K562 (cell line): ENCODE data around the gene GNAI1. TPM values are rescaled to one million over a fixed set of nuclear protein-coding genes. Genes with fewer than 3 reads are reported as not detected.

Experiments
- ATAC-seq: fragments of 200-7000 bp; cut with Tn5 transposase; 3 replicates; pipeline ENCODE4 v1.9.1; 2020; ENCODE audit warnings: moderate library complexity
- BruUV-seq: library from RNA; stranded (reverse); fragments of 400-500 nt; replicated peaks from 2 replicates; lab custom pipeline; 2021; lab: Mats Ljungman, UMichigan
- CTCF ChIA-PET: fragments of 300-600 bp; formaldehyde crosslinking; extraction: SDS; loops from one replicate; lab custom pipeline; 2021; ENCODE audit warnings: low intra/inter-chr PET ratio; lab: Yijun Ruan, JAX
- POLR2A ChIA-PET: fragments of 300-600, 350-650 bp; sonication (Branson Sonifier 250); formaldehyde crosslinking; extraction: SDS; loops from one replicate; lab custom pipeline; 2021; ENCODE audit warnings: antibody characterized with exemption, inconsistent platforms; lab: Yijun Ruan, JAX
- DNase-seq, 4 experiments: peaks; one replicate each; pipeline versions ENCODE4 v3.0.0 to v3.0.0-alpha.2; 2011 to 2018; ENCODE audit warnings: low spot score in 3 of 4, mixed read lengths in 3 of 4; ENCODE audit errors: extremely low read depth in 1 of 4
- FAIRE-seq: peaks from 2 replicates; lab custom pipeline; 2011; peaks lifted over from hg19 to GRCh38; lab: Jason Lieb, UNC
- H2AFZ ChIP-seq: 2 replicates; pipeline ENCODE4 v1.6.0; 2011; ENCODE audit warnings: low read depth, low read length, control low read depth, inconsistent platforms
- H3K27ac ChIP-seq: fragments of 200-600 bp; 3 replicates; pipeline ENCODE4 v1.8.0; 2011; ENCODE audit warnings: low read depth, mild to moderate bottlenecking, control low read depth, inconsistent platforms, low read length, moderate library complexity, mixed read lengths; ENCODE audit errors: extremely low read depth
- H3K27me3 ChIP-seq, 2 experiments: fragments of 300-600 bp in 1 of 2; 2 replicates in 1 of 2; 3 replicates in 1 of 2; pipeline versions ENCODE4 v1.6.0 to v1.8.0; 2011; ENCODE audit warnings: inconsistent platforms in 2 of 2, low read length in 2 of 2, mild to moderate bottlenecking in 1 of 2, mixed read lengths in 1 of 2, moderate library complexity in 1 of 2; ENCODE audit not compliant: control insufficient read depth in 2 of 2, insufficient read depth in 2 of 2
- H3K36me3 ChIP-seq: fragments of 300-600 bp; 3 replicates; pipeline ENCODE4 v1.8.0; 2011; ENCODE audit warnings: mild to moderate bottlenecking, low read length, inconsistent platforms; ENCODE audit not compliant: control insufficient read depth, insufficient read depth
- H3K4me1 ChIP-seq, 2 experiments: fragments of 200-600 bp in 1 of 2; replicated peaks in 1 of 2; 2 replicates in 1 of 2; 3 replicates in 1 of 2; pipeline versions ENCODE4 v1.5.1 to v1.8.0; 2011; ENCODE audit warnings: inconsistent platforms in 2 of 2, low read length in 2 of 2, mild to moderate bottlenecking in 1 of 2, mixed read lengths in 1 of 2, moderate library complexity in 1 of 2; ENCODE audit not compliant: control insufficient read depth in 2 of 2, insufficient read depth in 2 of 2
- H3K4me2 ChIP-seq: 2 replicates; pipeline ENCODE4 v1.6.1; 2011; ENCODE audit warnings: low read length, control low read depth, inconsistent platforms, mixed read lengths; ENCODE audit not compliant: insufficient read depth
- H3K4me3 ChIP-seq: fragments of 200-600 bp; sonication (generic), shearing (Covaris generic); 2 replicates; pipeline ENCODE4 v1.5.1; 2016; ENCODE audit warnings: control low read depth, inconsistent platforms
- H3K79me2 ChIP-seq: fragments of 200-600 bp; 3 replicates; pipeline ENCODE4 v1.8.0; 2011; ENCODE audit warnings: low read length, inconsistent platforms; ENCODE audit not compliant: control insufficient read depth, insufficient read depth
- H3K9ac ChIP-seq, 2 experiments: 2 replicates each; pipeline versions ENCODE4 v1.6.0 to v1.6.1; 2011; ENCODE audit warnings: low read depth in 2 of 2, low read length in 2 of 2, control low read depth in 1 of 2, inconsistent platforms in 1 of 2, mild to moderate bottlenecking in 1 of 2, mixed read lengths in 1 of 2; ENCODE audit not compliant: insufficient read depth in 1 of 2
- H3K9me1 ChIP-seq: one replicate; pipeline ENCODE4 v1.6.0; 2011; ENCODE audit warnings: inconsistent platforms, mild to moderate bottlenecking, low read length, moderate library complexity; ENCODE audit not compliant: control insufficient read depth, insufficient read depth
- H3K9me3 ChIP-seq: replicated peaks from 2 replicates; pipeline ENCODE4 v1.5.1; 2011; ENCODE audit warnings: low read depth, low read length, inconsistent platforms; ENCODE audit not compliant: control insufficient read depth, insufficient read depth
- H4K20me1 ChIP-seq: replicated peaks from 2 replicates; pipeline ENCODE4 v1.6.1; 2011; ENCODE audit warnings: low read length, inconsistent platforms, mixed read lengths; ENCODE audit not compliant: control insufficient read depth, insufficient read depth
- ARHGAP35 ChIP-seq: fragments of 450-650 bp; IDR thresholded peaks from 2 replicates; pipeline ENCODE4 v1.6.1; 2018; ENCODE audit not compliant: partially characterized antibody
- ARID2 ChIP-seq: fragments of 450-650 bp; IDR thresholded peaks from 2 replicates; pipeline ENCODE4 v1.6.1; 2017; ENCODE audit warnings: antibody characterized with exemption, mild to moderate bottlenecking
- CBFB ChIP-seq: sonication (generic); formaldehyde crosslinking; IDR thresholded peaks from 2 replicates; pipeline ENCODE4 v1.4.0; 2020; ENCODE audit warnings: mild to moderate bottlenecking, missing genetic modification reagents
- CBX1 ChIP-seq: sonication (generic); IDR thresholded peaks from 2 replicates; pipeline ENCODE4 v1.6.1; 2016; ENCODE audit warnings: antibody characterized with exemption, low read depth, mild to moderate bottlenecking
- EWSR1 ChIP-seq: fragments of 450-650 bp; IDR thresholded peaks from 2 replicates; pipeline ENCODE4 v1.6.1; 2018; ENCODE audit warnings: borderline replicate concordance, mild to moderate bottlenecking, low read depth, moderate library complexity; ENCODE audit not compliant: partially characterized antibody
- GTF2F1 ChIP-seq: IDR thresholded peaks from 2 replicates; pipeline ENCODE4 v1.6.1; 2011; ENCODE audit warnings: low read depth, low read length, improper control_type of control experiment
- HDAC8 ChIP-seq: fragments of 450-650 bp; IDR thresholded peaks from 2 replicates; pipeline ENCODE4 v1.6.1; 2016; ENCODE audit warnings: mild to moderate bottlenecking, missing genetic modification characterization, moderate library complexity, missing compliant biosample characterization
- NFIC ChIP-seq: fragments of 450-650 bp; IDR thresholded peaks from 2 replicates; pipeline ENCODE4 v1.6.1; 2017; ENCODE audit warnings: mild to moderate bottlenecking, inconsistent platforms
- NRF1 ChIP-seq, 2 experiments: fragments of 450-650 bp; IDR thresholded peaks in 1 of 2; conservative IDR thresholded peaks in 1 of 2; 2 replicates each; pipeline ENCODE4 v1.6.1; 2014; ENCODE audit warnings: mild to moderate bottlenecking in 2 of 2
- RBM15 ChIP-seq: fragments of 200-400 bp; formaldehyde crosslinking; IDR thresholded peaks from 2 replicates; pipeline ENCODE4 v1.6.1; 2018; ENCODE audit warnings: mild to moderate bottlenecking, low read length, moderate library complexity; ENCODE audit not compliant: insufficient read depth
- RHOXF2B ChIP-seq: fragments of 250-450 bp; sonication (Bioruptor Pico); conservative IDR thresholded peaks from 2 replicates; pipeline ENCODE4 v1.5.1; 2021
- TBP ChIP-seq: optimal IDR thresholded peaks from 2 replicates; pipeline ENCODE3; 2011; ENCODE audit warnings: low read depth, low read length, improper control_type of control experiment
- TCF7 ChIP-seq: sonication (generic); IDR thresholded peaks from 2 replicates; pipeline ENCODE4 v1.6.1; 2016; ENCODE audit warnings: antibody characterized with exemption, borderline replicate concordance
- TRIM24 ChIP-seq, 2 experiments: fragments of 450-650 bp; IDR thresholded peaks; 2 replicates each; pipeline ENCODE4 v1.6.1; 2016
- ZNF232 ChIP-seq: sonication (generic); formaldehyde crosslinking; IDR thresholded peaks from 2 replicates; pipeline ENCODE4 v1.8.0; 2022; ENCODE audit warnings: mild to moderate bottlenecking, missing genetic modification reagents
- ZNF384 ChIP-seq: IDR thresholded peaks from 2 replicates; pipeline ENCODE4 v1.6.1; 2012; ENCODE audit warnings: low read depth, low read length, improper control_type of control experiment
- WGBS: fragments of 100-300 bp; shearing (Covaris generic); methylation state at CpG from one replicate; pipeline ENCODE4 v1.1.6; 2016; ENCODE audit warnings: low coverage, mixed read lengths; ENCODE audit not compliant: insufficient coverage; ENCODE audit errors: missing lambda C conversion rate; 5-methylcytosine and 5-hydroxymethylcytosine counted together
- in situ Hi-C: fragments of 300-500 bp; cut with MboI; formaldehyde crosslinking; loops from 4 replicates; pipeline ENCODE4 v1.15.0; 2018; ENCODE audit warnings: inconsistent platforms, mixed read lengths
- intact Hi-C: fragments of 100-400 bp; cut with micrococcal nuclease; formaldehyde crosslinking; loops from 2 replicates; pipeline ENCODE4 v1.14.2; 2022
- polyA plus RNA-seq, 8 experiments: library from polyadenylated mRNA; depleted of rRNA in 4 of 8; stranded (reverse) in 5 of 8; unstranded in 3 of 8; fragments of >200 nt; fragmentation: Nextera tagmentation in 2 of 8; fragmentation: Illumina TruSeq in 1 of 8; extraction: Ambion mirVana in 2 of 8; extraction: Trizol in 1 of 8; gene quantifications; 2 replicates each; pipeline versions ENCODE4 v1.2.1 to v1.2.3, GENCODE V29; 2011 to 2014; ENCODE audit warnings: inconsistent platforms in 1 of 8, missing spikeins in 1 of 8
- total RNA-seq, 7 experiments: library from RNA; depleted of rRNA in 6 of 7; stranded (reverse); fragments of >200 nt in 6 of 7; fragmentation: Illumina TruSeq in 2 of 7; extraction: Trizol in 2 of 7; gene quantifications; 2 replicates each; pipeline versions ENCODE4 v1.2.1 to v1.2.3, GENCODE V29; 2011 to 2021; ENCODE audit warnings: low replicate concordance in 1 of 7
- TF ChIP-seq, protein P1 (sequence below): sonication (generic); IDR thresholded peaks from 2 replicates; pipeline ENCODE4 v1.6.1; 2016
- TF ChIP-seq, protein P2 (sequence below), 2 experiments: fragments of 450-650 bp in 1 of 2; sonication (generic) in 1 of 2; formaldehyde crosslinking in 1 of 2; IDR thresholded peaks in 1 of 2; conservative IDR thresholded peaks in 1 of 2; 2 replicates each; pipeline versions ENCODE4 v1.6.1 to v1.8.1; 2016 to 2023; ENCODE audit warnings: mild to moderate bottlenecking in 2 of 2, moderate library complexity in 2 of 2, inconsistent platforms in 1 of 2, missing genetic modification reagents in 1 of 2

GNAI1 gene
- total and polyA plus RNA-seq, 9 of the 15 experiments (the other 6 are each of a cell fraction or from before 2014, with no cell fraction given), result 0.03 to 0.13 (median 0.08) TPM; not detected in 6

DNA sequence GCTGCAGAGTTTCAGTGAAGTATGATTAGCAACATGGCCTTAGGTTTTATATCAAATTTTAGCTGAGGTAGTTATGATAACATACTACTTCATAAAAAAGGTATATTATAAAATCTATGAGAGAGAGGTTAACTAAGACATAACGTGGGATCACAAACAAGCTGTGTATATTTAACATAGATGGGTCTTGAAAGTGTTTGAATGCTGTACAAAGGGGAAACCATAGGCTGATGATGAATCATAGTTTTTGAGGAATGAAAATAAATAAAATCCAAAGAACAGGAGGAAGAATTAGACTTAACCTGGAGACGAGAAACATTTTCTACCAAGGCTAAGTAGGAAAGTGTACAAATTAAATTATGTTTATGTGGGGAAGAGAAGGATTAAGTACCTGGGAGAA is 119.0 kb downstream of the GNAI1 start:
- no peak for DNase-seq
- no peak for TF ChIP-seq ARHGAP35
- TF ChIP-seq RBM15, result no peak
- TF ChIP-seq, protein P1, sequence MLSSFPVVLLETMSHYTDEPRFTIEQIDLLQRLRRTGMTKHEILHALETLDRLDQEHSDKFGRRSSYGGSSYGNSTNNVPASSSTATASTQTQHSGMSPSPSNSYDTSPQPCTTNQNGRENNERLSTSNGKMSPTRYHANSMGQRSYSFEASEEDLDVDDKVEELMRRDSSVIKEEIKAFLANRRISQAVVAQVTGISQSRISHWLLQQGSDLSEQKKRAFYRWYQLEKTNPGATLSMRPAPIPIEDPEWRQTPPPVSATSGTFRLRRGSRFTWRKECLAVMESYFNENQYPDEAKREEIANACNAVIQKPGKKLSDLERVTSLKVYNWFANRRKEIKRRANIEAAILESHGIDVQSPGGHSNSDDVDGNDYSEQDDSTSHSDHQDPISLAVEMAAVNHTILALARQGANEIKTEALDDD, result no peak
- no peak for TF ChIP-seq RHOXF2B (CRISPR knock-in tag)
- no peak for TF ChIP-seq HDAC8 (tag)
- no peak for TF ChIP-seq NFIC
- TF ChIP-seq, protein P2, sequence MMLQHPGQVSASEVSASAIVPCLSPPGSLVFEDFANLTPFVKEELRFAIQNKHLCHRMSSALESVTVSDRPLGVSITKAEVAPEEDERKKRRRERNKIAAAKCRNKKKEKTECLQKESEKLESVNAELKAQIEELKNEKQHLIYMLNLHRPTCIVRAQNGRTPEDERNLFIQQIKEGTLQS (IDR thresholded peaks at IDR 0.05), result no peak
- TF ChIP-seq, protein P2 (CRISPR knock-in tag; conservative IDR thresholded peaks at IDR 0.05), result no peak
- no peak for TF ChIP-seq TCF7
- no peak for TF ChIP-seq CBX1
- no peak for TF ChIP-seq CBFB (CRISPR knock-in tag)
- TF ChIP-seq TBP, result no peak
- no peak for TF ChIP-seq GTF2F1
- no peak for TF ChIP-seq NRF1 (conservative IDR thresholded peaks at IDR 0.05 in 1 of 2, IDR thresholded peaks at IDR 0.05 in 1 of 2)
- TF ChIP-seq EWSR1, result no peak
- TF ChIP-seq ARID2, result no peak
- no peak for TF ChIP-seq ZNF232 (CRISPR knock-in tag)
- no peak for TF ChIP-seq ZNF384
- no peak for TF ChIP-seq TRIM24 (IDR thresholded peaks at IDR 0.05)
- no peak for FAIRE-seq
- BruUV-seq, result no TSS peak
- Histone ChIP-seq H3K4me3 (no peak overlapping the region), H3K4me2 (no peak overlapping the region), H3K4me1 (no peaks in the 10 kb centered on the region), H3K27me3 (no peaks in the 10 kb centered on the region), H3K79me2 (no peaks in the 10 kb centered on the region), H3K9ac (no peak overlapping the region), H2AFZ (no peak overlapping the region), H3K36me3 (no peaks in the 10 kb centered on the region), H3K9me3 (no peaks in the 10 kb centered on the region), H4K20me1 (no peaks in the 10 kb centered on the region), H3K27ac (no peak overlapping the region), H3K9me1 (no peaks in the 10 kb centered on the region)
- no peak for ATAC-seq
- POLR2A ChIA-PET, result no interaction called here
- intact Hi-C loops, result no loop called here
- in situ Hi-C loops, result no loop called here
- WGBS, result 0% methylated on average over 2 of the region's 2 CpGs
- CTCF ChIA-PET, result no interaction called here
